GM19372 (cell line): Measurements from ENCODE around the gene PNMA6A.
"Not testable (repeated sequence)": the region's sequence is repeated elsewhere in the genome, so short reads cannot be mapped to it uniquely, and the experiment has no call there.

Source experiments
- ATAC-seq: cut with Tn5 transposase; IDR thresholded peaks from one replicate; pipeline ENCODE4 v1.9.1; 2021; ENCODE audit warnings: mild to moderate bottlenecking, low read depth, moderate library complexity; ENCODE audit not compliant: unreplicated experiment

Gene PNMA6A

DNA sequence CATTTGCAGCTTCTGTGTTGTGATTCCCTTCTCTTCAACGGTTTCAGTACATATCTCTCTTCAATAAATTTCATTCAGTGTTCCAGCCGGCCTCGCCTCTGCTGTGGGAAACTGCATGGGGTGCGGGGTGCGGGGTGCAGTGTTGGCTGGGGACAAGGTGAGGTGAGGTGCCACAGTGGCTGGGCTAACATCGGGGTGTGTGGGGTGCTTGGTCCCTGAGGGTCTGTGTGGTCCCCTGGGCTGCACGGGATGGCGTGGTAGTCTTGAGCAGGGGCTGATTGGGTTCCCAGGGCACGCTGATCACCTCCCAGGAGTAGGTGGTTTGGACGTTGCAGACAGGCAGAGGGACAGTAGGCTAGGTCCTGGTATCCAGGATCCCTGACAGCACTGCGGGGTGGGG is 2.7 kb downstream of the PNMA6A start:
- ATAC-seq, result no peak

- no peak for ATAC-seq
Measured at GRCh38 chrX:153075366-153075765, 3.1 kb downstream of the PNMA6A start.

- ATAC-seq, result not testable (repeated sequence)
Measured at GRCh38 chrX:153077437-153078135, 5.3 kb downstream of the PNMA6A start.

GRCh38 chrX:153083238-153083923 is 11.1 kb downstream of the PNMA6A start:
- ATAC-seq, result not testable (repeated sequence)

DNA sequence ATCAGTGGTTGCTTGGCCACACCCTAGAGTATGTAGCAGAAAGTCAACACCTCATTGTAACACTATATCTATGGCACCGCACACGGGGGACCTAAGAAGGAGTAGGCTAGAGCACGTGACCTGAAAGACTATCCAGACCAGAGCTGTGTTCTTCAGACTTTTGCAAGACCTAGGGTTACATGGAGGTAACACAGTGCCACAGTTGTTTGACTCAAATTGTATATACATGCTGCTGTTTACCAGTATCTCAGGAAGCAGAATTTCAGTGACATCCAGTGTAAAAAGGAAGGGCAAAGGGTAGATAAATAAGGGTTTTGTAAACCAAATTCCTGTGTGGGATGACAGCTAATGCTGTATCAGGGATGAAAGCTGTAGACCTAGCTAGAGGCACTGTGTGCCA is 30.2 kb downstream of the PNMA6A start:
- no peak for ATAC-seq

DNA sequence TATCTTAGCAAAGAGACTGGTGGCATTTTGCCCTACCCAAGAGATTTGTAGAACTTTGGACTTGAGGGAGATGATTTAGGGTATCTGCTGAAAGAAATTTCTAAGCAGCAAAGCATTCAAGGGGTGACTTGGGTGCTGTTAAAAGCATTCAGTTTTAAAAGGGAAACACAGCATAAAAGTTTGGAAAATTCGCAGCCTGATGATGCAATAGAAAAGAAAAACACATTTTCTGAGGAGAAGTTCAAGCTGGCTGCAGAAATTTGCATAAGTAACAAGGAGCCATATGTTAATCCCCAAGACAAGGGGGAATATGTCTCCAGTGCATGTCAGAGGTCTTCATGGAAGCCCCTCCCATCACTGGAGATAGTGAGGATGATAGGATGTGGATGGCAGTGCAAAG is 32.7 kb downstream of the PNMA6A start:
- ATAC-seq, result not testable (repeated sequence)

- ATAC-seq, result peak; percentile 59
Measured at GRCh38 chrX:153106092-153106801, 34.0 kb downstream of the PNMA6A start.

DNA sequence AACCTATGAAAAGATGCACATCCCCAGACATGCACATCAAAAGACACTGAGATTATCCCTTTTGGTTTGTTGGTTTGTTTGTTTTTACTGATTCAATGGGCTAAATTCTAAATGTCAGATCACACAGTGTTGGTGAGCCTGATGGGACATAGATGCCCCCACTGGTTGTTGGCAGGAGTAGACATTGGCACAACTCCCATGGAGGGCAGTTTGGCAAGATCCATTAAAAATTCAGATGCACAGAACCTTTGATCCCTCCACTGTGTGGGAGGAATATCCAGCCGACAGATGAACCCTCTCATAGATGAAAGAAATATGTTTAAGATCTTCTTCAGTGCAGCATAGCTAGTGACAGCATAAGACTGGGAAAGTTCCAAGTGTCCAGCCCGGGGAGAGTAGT is 38.5 kb downstream of the PNMA6A start:
- not testable (repeated sequence) for ATAC-seq

GRCh38 chrX:153113851-153114250 is 41.6 kb downstream of the PNMA6A start:
- ATAC-seq, result not testable (repeated sequence)

GRCh38 chrX:153117754-153118153 is 45.5 kb downstream of the PNMA6A start:
- not testable (repeated sequence) for ATAC-seq

DNA sequence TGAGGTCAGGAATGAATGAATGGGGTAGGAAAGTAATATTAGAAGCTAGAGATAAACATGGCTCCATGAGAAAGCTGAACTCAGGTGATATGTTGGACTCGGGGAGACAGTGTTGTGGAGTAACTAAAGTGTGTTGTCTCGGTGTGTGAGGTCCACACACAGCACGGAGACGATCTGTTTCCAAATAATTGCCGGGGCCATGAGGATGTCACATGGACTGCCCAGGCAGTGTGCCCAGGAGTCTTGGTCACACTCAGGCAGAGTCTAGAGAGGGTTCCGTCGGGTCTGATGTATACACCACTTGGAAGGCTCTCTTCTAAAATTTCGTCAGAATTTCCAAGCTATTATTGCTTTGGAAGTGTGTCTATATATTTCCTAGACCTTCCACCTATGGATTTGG is 48.0 kb downstream of the PNMA6A start:
- not testable (repeated sequence) for ATAC-seq

DNA sequence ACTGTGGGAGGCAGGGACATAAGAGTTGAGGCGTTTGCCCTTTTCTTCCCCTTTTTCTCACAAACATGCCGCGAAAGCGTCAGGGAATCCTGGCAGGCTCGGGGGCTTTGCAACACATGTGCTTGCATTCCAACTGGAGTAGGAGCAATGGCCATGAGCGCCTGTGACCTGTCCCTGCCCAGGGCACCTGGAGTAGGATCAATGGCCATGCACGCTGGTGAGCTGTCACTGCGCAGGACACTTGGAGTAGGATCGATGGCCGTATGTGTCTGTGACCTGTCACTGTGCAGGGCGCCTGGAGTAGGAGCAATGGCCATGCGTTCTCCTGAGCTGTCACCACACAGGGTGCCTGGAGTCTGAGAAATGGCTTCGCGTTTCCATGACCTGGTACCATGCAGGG is 51.2 kb downstream of the PNMA6A start:
- not testable (repeated sequence) for ATAC-seq
